ENCODE results near the gene ACBD4.

The ACBD4 gene

GRCh38 chr17:45132572-45133463, 2.7 kb upstream of the ACBD4 start:
- peak overlapping the region; percentile 16 for H3K27ac Mint-ChIP-seq
- peaks cover 23% of the 10 kb centered on the region for H3K4me1 Mint-ChIP-seq (ENCODE audit: low read depth)

DNA sequence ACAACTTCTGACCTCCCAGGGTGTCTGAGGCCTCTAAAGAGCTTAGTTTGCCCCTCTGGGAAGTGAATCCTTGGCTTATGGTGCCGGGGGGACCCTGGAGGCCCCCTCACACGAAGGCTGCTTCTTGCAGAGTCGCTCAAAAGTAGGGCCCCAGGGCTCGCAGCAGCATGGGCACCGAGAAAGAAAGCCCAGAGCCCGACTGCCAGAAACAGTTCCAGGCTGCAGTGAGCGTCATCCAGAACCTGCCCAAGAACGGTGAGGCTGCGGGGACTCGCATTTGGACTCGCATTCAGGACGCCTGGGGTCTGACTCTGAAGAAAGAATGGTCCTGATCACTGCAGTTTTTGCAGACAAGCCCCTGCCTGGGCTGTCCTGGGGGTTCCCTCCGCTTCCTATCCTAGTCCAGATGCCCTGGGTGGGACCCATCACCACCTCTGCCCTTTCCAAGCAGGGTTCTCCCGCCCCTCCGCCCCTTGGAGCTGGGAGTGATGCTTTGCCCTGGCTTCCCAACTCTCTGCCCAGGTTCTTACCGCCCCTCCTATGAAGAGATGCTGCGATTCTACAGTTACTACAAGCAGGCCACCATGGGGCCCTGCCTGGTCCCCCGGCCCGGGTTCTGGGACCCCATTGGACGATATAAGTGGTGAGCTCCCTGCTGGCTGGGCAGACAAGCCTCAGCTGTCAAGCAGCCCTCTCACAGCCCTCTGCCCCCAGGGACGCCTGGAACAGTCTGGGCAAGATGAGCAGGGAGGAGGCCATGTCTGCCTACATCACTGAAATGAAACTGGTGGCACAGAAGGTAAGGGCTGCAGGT, 698 bp downstream of the ACBD4 start:
- H3K27ac Mint-ChIP-seq: peak overlapping the region; percentile 59
- H3K9me3 Mint-ChIP-seq (ENCODE audit: low read depth): no peaks in the 10 kb centered on the region

More at GRCh38 chr17:45132572-45133463, 2.7 kb upstream of the ACBD4 start:
- peak overlapping the region; percentile 86 for H3K4me3 Mint-ChIP-seq
- no peaks in the 10 kb centered on the region for H3K36me3 Mint-ChIP-seq
- H3K9me3 Mint-ChIP-seq (ENCODE audit: low read depth): no peaks in the 10 kb centered on the region
- H3K27me3 Mint-ChIP-seq: no peaks in the 10 kb centered on the region

GRCh38 chr17:45136846-45137560, 1.5 kb downstream of the ACBD4 start:
- H3K27ac Mint-ChIP-seq: no peak overlapping the region
- H3K4me3 Mint-ChIP-seq: peak overlapping the region; percentile 88
- peaks cover 21% of the 10 kb centered on the region for H3K4me1 Mint-ChIP-seq (ENCODE audit: low read depth)
- no peaks in the 10 kb centered on the region for H3K27me3 Mint-ChIP-seq
- H3K36me3 Mint-ChIP-seq: no peaks in the 10 kb centered on the region
- H3K9me3 Mint-ChIP-seq (ENCODE audit: low read depth): no peaks in the 10 kb centered on the region

More for the DNA sequence above, 698 bp downstream of the ACBD4 start:
- Mint-ChIP-seq H3K27me3 (no peaks in the 10 kb centered on the region), H3K4me3 (peak overlapping the region; percentile 88), H3K36me3 (no peaks in the 10 kb centered on the region), H3K4me1 (ENCODE audit: low read depth) (peaks cover 24% of the 10 kb centered on the region)

GRCh38 chr17:45137561-45138305, 2.2 kb downstream of the ACBD4 start:
- Mint-ChIP-seq H3K27me3 (no peaks in the 10 kb centered on the region), H3K36me3 (no peaks in the 10 kb centered on the region), H3K4me3 (no peak overlapping the region), H3K27ac (no peak overlapping the region), H3K9me3 (ENCODE audit: low read depth) (no peaks in the 10 kb centered on the region), H3K4me1 (ENCODE audit: low read depth) (peaks cover 21% of the 10 kb centered on the region)

- H3K36me3 Mint-ChIP-seq: no peaks in the 10 kb centered on the region
- H3K4me1 Mint-ChIP-seq (ENCODE audit: low read depth): peaks cover 24% of the 10 kb centered on the region
- H3K27me3 Mint-ChIP-seq: no peaks in the 10 kb centered on the region
- H3K27ac Mint-ChIP-seq: no peak overlapping the region
- H3K4me3 Mint-ChIP-seq: no peak overlapping the region
- H3K9me3 Mint-ChIP-seq (ENCODE audit: low read depth): no peaks in the 10 kb centered on the region
These were observed 3.5 kb downstream of the ACBD4 start for GRCh38 chr17:45138911-45139532.

GRCh38 chr17:45139533-45139920, 4.0 kb downstream of the ACBD4 start:
- H3K4me1 Mint-ChIP-seq (ENCODE audit: low read depth): peaks cover 25% of the 10 kb centered on the region
- no peaks in the 10 kb centered on the region for H3K27me3 Mint-ChIP-seq
- H3K9me3 Mint-ChIP-seq (ENCODE audit: low read depth): no peaks in the 10 kb centered on the region
- H3K4me3 Mint-ChIP-seq: no peak overlapping the region
- H3K27ac Mint-ChIP-seq: no peak overlapping the region
- H3K36me3 Mint-ChIP-seq: no peaks in the 10 kb centered on the region

- Mint-ChIP-seq H3K27ac (peak overlapping the region; percentile 34), H3K4me3 (peak overlapping the region; percentile 56), H3K36me3 (no peaks in the 10 kb centered on the region), H3K4me1 (ENCODE audit: low read depth) (peaks cover 30% of the 10 kb centered on the region), H3K9me3 (ENCODE audit: low read depth) (no peaks in the 10 kb centered on the region), H3K27me3 (no peaks in the 10 kb centered on the region)
These were observed 7.7 kb downstream of the ACBD4 start for GRCh38 chr17:45143094-45143670.

- H3K9me3 Mint-ChIP-seq (ENCODE audit: low read depth): no peaks in the 10 kb centered on the region
- H3K4me1 Mint-ChIP-seq (ENCODE audit: low read depth): peaks cover 30% of the 10 kb centered on the region
- H3K27ac Mint-ChIP-seq: peak overlapping the region; percentile 50
- H3K4me3 Mint-ChIP-seq: peak overlapping the region; percentile 66
- H3K27me3 Mint-ChIP-seq: no peaks in the 10 kb centered on the region
- H3K36me3 Mint-ChIP-seq: no peaks in the 10 kb centered on the region
These were observed 8.3 kb downstream of the ACBD4 start for GRCh38 chr17:45143767-45144198.

DNA sequence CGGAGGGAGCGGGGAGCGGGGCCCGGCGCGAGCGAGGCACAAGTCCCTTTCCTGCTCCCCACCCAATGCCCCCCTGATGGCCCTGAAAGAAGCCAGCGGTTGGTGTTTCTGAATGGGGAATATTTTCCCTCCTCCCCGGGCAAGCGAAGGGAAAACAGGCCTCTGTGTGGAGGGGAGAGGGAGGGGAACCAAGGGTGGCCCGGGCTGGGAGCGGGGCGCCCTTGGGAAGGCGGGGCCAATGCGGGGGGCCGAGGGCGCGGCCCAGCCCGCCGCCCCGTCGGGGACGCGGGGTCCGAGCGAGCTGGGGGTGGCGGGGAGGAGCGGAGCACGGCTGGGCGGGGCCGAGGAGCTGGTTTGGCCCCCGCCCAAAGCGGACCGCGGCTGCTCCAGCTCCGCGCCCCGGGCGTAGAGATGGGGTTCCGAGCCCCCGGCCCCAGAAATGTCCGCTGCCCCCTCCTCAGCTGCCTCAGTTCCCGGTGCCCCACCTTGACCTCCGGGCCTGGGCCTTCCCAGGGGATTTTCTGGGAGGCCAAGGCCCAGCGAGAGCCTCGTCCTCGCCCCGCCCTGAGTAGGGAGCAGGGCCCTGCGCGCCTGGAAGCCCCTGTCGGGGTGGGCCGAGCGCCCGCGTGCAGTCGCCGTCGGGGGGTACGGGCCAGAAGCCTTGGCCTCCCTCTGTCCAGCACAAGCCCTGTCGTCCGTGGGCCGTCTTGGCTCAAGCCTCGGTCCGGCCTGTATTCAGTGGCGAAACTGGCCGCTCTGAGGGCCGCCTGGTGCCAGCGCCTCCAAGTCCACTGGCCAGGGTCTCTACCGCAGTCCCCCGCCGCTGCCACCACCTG, 8.9 kb downstream of the ACBD4 start:
- Mint-ChIP-seq H3K4me3 (peak overlapping the region; percentile 66), H3K36me3 (no peaks in the 10 kb centered on the region), H3K27ac (peak overlapping the region; percentile 50), H3K4me1 (ENCODE audit: low read depth) (peaks cover 30% of the 10 kb centered on the region), H3K27me3 (no peaks in the 10 kb centered on the region), H3K9me3 (ENCODE audit: low read depth) (no peaks in the 10 kb centered on the region)

DNA sequence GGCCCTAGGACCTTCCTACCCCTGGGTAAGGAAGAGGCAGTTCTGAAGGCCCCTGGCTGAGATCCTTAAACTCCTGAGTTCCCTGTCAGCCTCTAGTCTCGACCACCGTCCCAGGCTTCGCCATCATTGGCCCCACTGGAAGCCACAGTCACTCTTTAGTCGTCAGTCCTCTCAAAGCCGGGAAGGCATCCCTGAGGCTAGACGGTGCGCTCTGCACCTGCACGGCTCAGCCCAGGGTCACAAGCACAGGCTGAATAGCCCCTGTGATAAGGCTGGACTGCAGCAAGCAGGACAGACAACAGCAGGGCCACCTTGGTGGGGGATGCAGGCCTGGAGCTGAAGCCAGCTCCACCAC, 9.5 kb downstream of the ACBD4 start:
- no peak overlapping the region for H3K4me3 Mint-ChIP-seq

GRCh38 chr17:45146166-45146565, 10.7 kb downstream of the ACBD4 start:
- peak overlapping the region; percentile 94 for H3K4me3 Mint-ChIP-seq
- H3K4me1 Mint-ChIP-seq (ENCODE audit: low read depth): peaks cover 37% of the 10 kb centered on the region
- H3K9me3 Mint-ChIP-seq (ENCODE audit: low read depth): no peaks in the 10 kb centered on the region
- H3K27me3 Mint-ChIP-seq: no peaks in the 10 kb centered on the region
- H3K27ac Mint-ChIP-seq: peak overlapping the region; percentile 100
- peaks cover 2% of the 10 kb centered on the region for H3K36me3 Mint-ChIP-seq

More for the DNA sequence above, 9.5 kb downstream of the ACBD4 start:
- H3K4me1 Mint-ChIP-seq (ENCODE audit: low read depth): peaks cover 32% of the 10 kb centered on the region
- no peaks in the 10 kb centered on the region for H3K36me3 Mint-ChIP-seq
- no peaks in the 10 kb centered on the region for H3K9me3 Mint-ChIP-seq (ENCODE audit: low read depth)
- no peaks in the 10 kb centered on the region for H3K27me3 Mint-ChIP-seq
- H3K27ac Mint-ChIP-seq: no peak overlapping the region

GRCh38 chr17:45146592-45146889, 11.1 kb downstream of the ACBD4 start:
- H3K36me3 Mint-ChIP-seq: peaks cover 4% of the 10 kb centered on the region
- peak overlapping the region; percentile 94 for H3K4me3 Mint-ChIP-seq
- peak overlapping the region; percentile 100 for H3K27ac Mint-ChIP-seq
- no peaks in the 10 kb centered on the region for H3K27me3 Mint-ChIP-seq
- H3K4me1 Mint-ChIP-seq (ENCODE audit: low read depth): peaks cover 40% of the 10 kb centered on the region
- H3K9me3 Mint-ChIP-seq (ENCODE audit: low read depth): no peaks in the 10 kb centered on the region
